DND-41 (cell line): ENCODE measurements around the gene LFNG.

Source experiments
- ATAC-seq: fragments of 200-7000 bp; cut with Tn5 transposase; 3 replicates; pipeline ENCODE4 v1.9.1; 2021; ENCODE audit warnings: low read depth; ENCODE audit not compliant: insufficient read depth
- DNase-seq: peaks from one replicate; pipeline ENCODE4 v3.0.0-alpha.2; 2020
- H2AFZ ChIP-seq: 2 replicates; pipeline ENCODE4 v1.6.0; 2012; ENCODE audit warnings: low read depth, low read length
- H3K27ac ChIP-seq: 2 replicates; pipeline ENCODE4 v1.5.1; 2012; ENCODE audit warnings: low read length, inconsistent platforms
- H3K27me3 ChIP-seq: fragments of 200-600 bp; sonication (generic); 2 replicates; pipeline ENCODE4 v1.6.0; 2012; ENCODE audit warnings: low read length, mild to moderate bottlenecking, inconsistent platforms; ENCODE audit not compliant: insufficient read depth, poor library complexity
- H3K36me3 ChIP-seq: 2 replicates; pipeline ENCODE4 v1.5.1; 2012; ENCODE audit warnings: low read length, inconsistent platforms; ENCODE audit not compliant: insufficient read depth
- H3K4me1 ChIP-seq: 2 replicates; pipeline ENCODE4 v1.5.1; 2012; ENCODE audit warnings: mild to moderate bottlenecking, low read length; ENCODE audit not compliant: insufficient read depth
- H3K4me2 ChIP-seq: 2 replicates; pipeline ENCODE4 v1.6.0; 2012; ENCODE audit warnings: mild to moderate bottlenecking, moderate library complexity, low read length, inconsistent platforms; ENCODE audit not compliant: insufficient read depth
- H3K4me3 ChIP-seq, 2 experiments: fragments of 200-600 bp in 1 of 2; shearing (Covaris generic) in 1 of 2; 2 replicates each; pipeline ENCODE4 v1.5.1; 2012 to 2016; ENCODE audit warnings: inconsistent platforms in 2 of 2, low read length in 2 of 2, mild to moderate bottlenecking in 2 of 2, low read depth in 1 of 2, moderate library complexity in 1 of 2
- H3K79me2 ChIP-seq: 2 replicates; pipeline ENCODE4 v1.6.0; 2012; ENCODE audit warnings: low read length, inconsistent platforms; ENCODE audit not compliant: insufficient read depth
- H3K9ac ChIP-seq: 2 replicates; pipeline ENCODE4 v1.6.0; 2012; ENCODE audit warnings: low read depth, mild to moderate bottlenecking, inconsistent platforms, low read length, moderate library complexity
- H3K9me3 ChIP-seq: 2 replicates; pipeline ENCODE4 v1.5.1; 2012; ENCODE audit warnings: low read length, moderate library complexity, mild to moderate bottlenecking, inconsistent platforms; ENCODE audit not compliant: insufficient read depth, severe bottlenecking
- H4K20me1 ChIP-seq: 2 replicates; pipeline ENCODE4 v1.6.0; 2012; ENCODE audit warnings: low read length; ENCODE audit not compliant: insufficient read depth
- CTCF ChIP-seq: IDR thresholded peaks from 2 replicates; pipeline ENCODE4 v1.5.1; 2012; ENCODE audit warnings: borderline replicate concordance, low read length, moderate library complexity, mild to moderate bottlenecking; ENCODE audit not compliant: poor library complexity, severe bottlenecking; ENCODE audit errors: extremely low read depth
- EZH2 ChIP-seq: IDR thresholded peaks from 3 replicates; pipeline ENCODE4 v1.6.1; 2012; ENCODE audit warnings: borderline replicate concordance, low read depth, mild to moderate bottlenecking, moderate library complexity, low read length, inconsistent platforms; ENCODE audit not compliant: severe bottlenecking

LFNG gene

GRCh38 chr7:2539031-2539911, 19.7 kb downstream of the LFNG start:
- Histone ChIP-seq H2AFZ (no peak overlapping the region), H3K79me2 (no peaks in the 10 kb centered on the region), H3K9ac (no peak overlapping the region), H3K4me2 (no peak overlapping the region), H3K36me3 (peaks cover 64% of the 10 kb centered on the region), H3K9me3 (no peaks in the 10 kb centered on the region), H3K27me3 (no peaks in the 10 kb centered on the region), H3K4me1 (no peaks in the 10 kb centered on the region), H3K4me3 (no peak overlapping the region), H3K27ac (no peak overlapping the region), H4K20me1 (peaks cover 20% of the 10 kb centered on the region)
- DNase-seq: no peak
- TF ChIP-seq EZH2: no peak
- TF ChIP-seq CTCF: no peak
- no peak; the same call in 2 of the 3 replicates for ATAC-seq

GRCh38 chr7:2540133-2540532, 20.6 kb downstream of the LFNG start:
- H3K9ac ChIP-seq: no peak overlapping the region
- H3K36me3 ChIP-seq: peaks cover 71% of the 10 kb centered on the region
- DNase-seq (no peak), ATAC-seq (no peak)
- H3K27me3 ChIP-seq: no peaks in the 10 kb centered on the region
- H3K9me3 ChIP-seq: no peaks in the 10 kb centered on the region
- no peaks in the 10 kb centered on the region for H3K79me2 ChIP-seq
- H3K4me2 ChIP-seq: no peak overlapping the region
- H4K20me1 ChIP-seq: peaks cover 25% of the 10 kb centered on the region
- no peak overlapping the region for H2AFZ ChIP-seq
- no peak overlapping the region for H3K4me3 ChIP-seq
- no peak overlapping the region for H3K27ac ChIP-seq
- TF ChIP-seq CTCF (no peak), EZH2 (no peak)
- H3K4me1 ChIP-seq: no peaks in the 10 kb centered on the region

- Histone ChIP-seq H3K4me1 (no peaks in the 10 kb centered on the region), H3K36me3 (peaks cover 72% of the 10 kb centered on the region), H3K4me3 (no peak overlapping the region), H3K9ac (no peak overlapping the region), H2AFZ (no peak overlapping the region), H4K20me1 (peaks cover 25% of the 10 kb centered on the region), H3K79me2 (no peaks in the 10 kb centered on the region), H3K9me3 (no peaks in the 10 kb centered on the region), H3K4me2 (no peak overlapping the region), H3K27ac (no peak overlapping the region), H3K27me3 (no peaks in the 10 kb centered on the region)
- DNase-seq (no peak), ATAC-seq (no peak)
- TF ChIP-seq CTCF: no peak
- no peak for TF ChIP-seq EZH2
Measured at GRCh38 chr7:2540641-2541051, 21.1 kb downstream of the LFNG start.
